A673 (cell line): Measurements from ENCODE around the gene SIN3B.

Experiments
- CTCF ChIP-seq: fragments of 300-800, 200-600 bp; sonication (generic); conservative IDR thresholded peaks from 2 replicates; pipeline ENCODE4 v1.5.1; 2017; ENCODE audit warnings: low read depth, mild to moderate bottlenecking, antibody characterized with exemption, low read length, moderate library complexity, mixed read lengths
- EZH2 ChIP-seq: fragments of 200-600 bp; sonication (generic); IDR thresholded peaks from 2 replicates; pipeline ENCODE4 v1.6.1; 2017; ENCODE audit warnings: borderline replicate concordance, low read depth, mild to moderate bottlenecking, mixed read lengths, antibody characterized with exemption, low read length; ENCODE audit not compliant: poor library complexity, severe bottlenecking

GRCh38 chr19:16841391-16841926, 12.3 kb downstream of the SIN3B start:
- no peak for TF ChIP-seq CTCF
- no peak for TF ChIP-seq EZH2
